SK-N-MC (cell line): ENCODE data around the gene COL6A1.

Experiments used
- DNase-seq: peaks from one replicate; pipeline ENCODE4 v3.0.0-alpha.2; 2011; ENCODE audit warnings: low read depth, low spot score
- H3K27ac ChIP-seq: fragments of 200-600 bp; sonication (generic); 2 replicates; pipeline ENCODE4 v1.5.1; 2016; ENCODE audit warnings: mixed run types
- H3K36me3 ChIP-seq: fragments of 200-600 bp; sonication (generic); 2 replicates; pipeline ENCODE4 v1.6.1; 2017; ENCODE audit warnings: antibody characterized with exemption, low read length, mixed read lengths; ENCODE audit not compliant: insufficient read depth
- H3K4me3 ChIP-seq: fragments of 200-600 bp; sonication (generic); 2 replicates; pipeline ENCODE4 v1.5.1; 2016
- H3K9ac ChIP-seq: fragments of 200-600 bp; sonication (generic); 2 replicates; pipeline ENCODE4 v1.8.0; 2017; ENCODE audit warnings: mixed run types, mixed read lengths; ENCODE audit not compliant: insufficient read length
- H3K9me3 ChIP-seq: fragments of 200-600 bp; sonication (generic); 2 replicates; pipeline ENCODE4 v1.6.1; 2017; ENCODE audit warnings: low read depth, mild to moderate bottlenecking, antibody characterized with exemption, low read length, moderate library complexity, mixed read lengths
- EZH2 ChIP-seq: fragments of 200-600 bp; sonication (generic); IDR thresholded peaks from one replicate; pipeline ENCODE4 v1.6.1; 2017; ENCODE audit warnings: antibody characterized with exemption
- FOXP2 ChIP-seq: optimal IDR thresholded peaks from 2 replicates; pipeline ENCODE3; 2011; ENCODE audit warnings: mild to moderate bottlenecking, moderate library complexity; ENCODE audit not compliant: insufficient read depth; ENCODE audit errors: extremely low read length, control extremely low read depth
- POLR2AphosphoS5 ChIP-seq: IDR thresholded peaks from 2 replicates; pipeline ENCODE4 v1.6.1; 2012; ENCODE audit warnings: mild to moderate bottlenecking, low read depth, low read length, borderline replicate concordance

The COL6A1 gene

GRCh38 chr21:45983649-45983965 is 2.0 kb downstream of the COL6A1 start:
- TF ChIP-seq POLR2AphosphoS5: no peak
- TF ChIP-seq EZH2: no peak
- TF ChIP-seq FOXP2: no peak
- no peak overlapping the region for H3K27ac ChIP-seq
- no peaks in the 10 kb centered on the region for H3K36me3 ChIP-seq
- no peak overlapping the region for H3K9ac ChIP-seq
- no peak for DNase-seq
- no peak overlapping the region for H3K4me3 ChIP-seq
- H3K9me3 ChIP-seq: no peaks in the 10 kb centered on the region

GRCh38 chr21:45983981-45984551 is 2.5 kb downstream of the COL6A1 start:
- no peak overlapping the region for H3K9ac ChIP-seq
- H3K36me3 ChIP-seq: no peaks in the 10 kb centered on the region
- no peak for TF ChIP-seq POLR2AphosphoS5
- TF ChIP-seq FOXP2: no peak
- TF ChIP-seq EZH2: no peak
- no peak overlapping the region for H3K27ac ChIP-seq
- no peak for DNase-seq
- no peaks in the 10 kb centered on the region for H3K9me3 ChIP-seq
- H3K4me3 ChIP-seq: no peak overlapping the region

GRCh38 chr21:45984584-45985095 is 3.1 kb downstream of the COL6A1 start:
- Histone ChIP-seq H3K9ac (no peak overlapping the region), H3K36me3 (no peaks in the 10 kb centered on the region), H3K27ac (no peak overlapping the region), H3K4me3 (no peak overlapping the region), H3K9me3 (no peaks in the 10 kb centered on the region)
- TF ChIP-seq EZH2: no peak
- TF ChIP-seq FOXP2: no peak
- TF ChIP-seq POLR2AphosphoS5: no peak
- no peak for DNase-seq

GRCh38 chr21:45985471-45986315 is 4.1 kb downstream of the COL6A1 start:
- Histone ChIP-seq H3K9me3 (no peaks in the 10 kb centered on the region), H3K4me3 (no peak overlapping the region), H3K27ac (no peak overlapping the region), H3K9ac (no peak overlapping the region), H3K36me3 (no peaks in the 10 kb centered on the region)
- TF ChIP-seq POLR2AphosphoS5: no peak
- no peak for DNase-seq

GRCh38 chr21:45986316-45987051 is 4.9 kb downstream of the COL6A1 start:
- no peak overlapping the region for H3K27ac ChIP-seq
- TF ChIP-seq POLR2AphosphoS5 (no peak), FOXP2 (no peak), EZH2 (no peak)
- no peak for DNase-seq
- no peaks in the 10 kb centered on the region for H3K36me3 ChIP-seq
- no peaks in the 10 kb centered on the region for H3K9me3 ChIP-seq
- no peak overlapping the region for H3K4me3 ChIP-seq
- H3K9ac ChIP-seq: no peak overlapping the region

GRCh38 chr21:45987121-45987711 is 5.6 kb downstream of the COL6A1 start:
- TF ChIP-seq EZH2: no peak
- TF ChIP-seq POLR2AphosphoS5: no peak
- no peak for TF ChIP-seq FOXP2
- H3K4me3 ChIP-seq: no peak overlapping the region
- H3K9ac ChIP-seq: no peak overlapping the region
- no peaks in the 10 kb centered on the region for H3K36me3 ChIP-seq
- H3K9me3 ChIP-seq: no peaks in the 10 kb centered on the region
- DNase-seq: no peak
- H3K27ac ChIP-seq: no peak overlapping the region

GRCh38 chr21:45988366-45989347 is 7.1 kb downstream of the COL6A1 start:
- no peak overlapping the region for H3K27ac ChIP-seq
- H3K36me3 ChIP-seq: no peaks in the 10 kb centered on the region
- H3K4me3 ChIP-seq: no peak overlapping the region
- no peak for DNase-seq
- TF ChIP-seq EZH2: no peak
- TF ChIP-seq POLR2AphosphoS5: no peak
- TF ChIP-seq FOXP2: no peak
- no peaks in the 10 kb centered on the region for H3K9me3 ChIP-seq
- no peak overlapping the region for H3K9ac ChIP-seq
